ENCODE data around the gene FHAD1. TPM values are rescaled to one million over a fixed set of nuclear protein-coding genes. Genes with fewer than 3 reads are reported as not detected.
A peak's percentile ranks its signal among the peaks of the same experiment; 100 is the strongest.

The FHAD1 gene
- total RNA-seq, 2 donors from 2014 or later, result not detected

GRCh38 chr1:15279576-15280230, 32.7 kb downstream of the FHAD1 start:
- Mint-ChIP-seq H3K27me3 (peaks cover 59% of the 10 kb centered on the region), H3K4me1 (peaks cover 3% of the 10 kb centered on the region), H3K4me3 (no peak overlapping the region), H3K27ac (no peak overlapping the region), H3K36me3 (ENCODE audit: low read depth) (peaks cover 3% of the 10 kb centered on the region)
- H3K9me3 ChIP-seq (ENCODE audit: control insufficient read depth, low read length, poor library complexity, severe bottlenecking), result no peaks in the 10 kb centered on the region
- ATAC-seq, result no peak
- no peak for DNase-seq

DNA sequence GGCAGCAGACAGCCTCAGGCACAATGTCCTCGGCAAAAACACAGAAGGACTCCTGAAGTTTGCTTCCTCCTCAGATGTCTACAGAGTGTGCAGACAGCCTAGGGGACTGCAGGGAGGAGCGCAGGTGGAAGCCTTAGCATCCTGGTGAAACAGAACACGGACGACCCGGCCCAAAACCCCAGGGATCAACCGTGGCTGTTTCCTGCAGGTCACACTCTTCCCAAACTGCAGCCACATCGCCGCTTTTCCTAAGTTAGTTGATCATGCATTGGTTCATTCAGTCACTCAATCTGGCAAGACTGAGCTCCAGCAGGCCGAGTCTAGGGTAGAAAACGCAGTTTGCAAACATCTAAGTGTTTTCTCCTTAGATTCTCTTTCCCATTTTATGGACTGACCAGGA, 33.4 kb downstream of the FHAD1 start:
- H3K27ac Mint-ChIP-seq, result no peak overlapping the region
- DNase-seq (no peak), ATAC-seq (no peak)
- H3K4me3 Mint-ChIP-seq, result no peak overlapping the region
- peaks cover 2% of the 10 kb centered on the region for H3K4me1 Mint-ChIP-seq
- H3K9me3 ChIP-seq (ENCODE audit: control insufficient read depth, low read length, poor library complexity, severe bottlenecking), result no peaks in the 10 kb centered on the region
- H3K36me3 Mint-ChIP-seq (ENCODE audit: low read depth), result peaks cover 2% of the 10 kb centered on the region
- peaks cover 54% of the 10 kb centered on the region for H3K27me3 Mint-ChIP-seq

- no peaks in the 10 kb centered on the region for H3K9me3 ChIP-seq (ENCODE audit: control insufficient read depth, low read length, poor library complexity, severe bottlenecking)
- no peak overlapping the region for H3K27ac Mint-ChIP-seq
- ATAC-seq, result no peak
- H3K4me3 Mint-ChIP-seq, result no peak overlapping the region
- H3K4me1 Mint-ChIP-seq, result no peaks in the 10 kb centered on the region
- peaks cover 41% of the 10 kb centered on the region for H3K27me3 Mint-ChIP-seq
- DNase-seq, result no peak
- no peaks in the 10 kb centered on the region for H3K36me3 Mint-ChIP-seq (ENCODE audit: low read depth)
Observed at GRCh38 chr1:15282038-15282437, 35.0 kb downstream of the FHAD1 start.

DNA sequence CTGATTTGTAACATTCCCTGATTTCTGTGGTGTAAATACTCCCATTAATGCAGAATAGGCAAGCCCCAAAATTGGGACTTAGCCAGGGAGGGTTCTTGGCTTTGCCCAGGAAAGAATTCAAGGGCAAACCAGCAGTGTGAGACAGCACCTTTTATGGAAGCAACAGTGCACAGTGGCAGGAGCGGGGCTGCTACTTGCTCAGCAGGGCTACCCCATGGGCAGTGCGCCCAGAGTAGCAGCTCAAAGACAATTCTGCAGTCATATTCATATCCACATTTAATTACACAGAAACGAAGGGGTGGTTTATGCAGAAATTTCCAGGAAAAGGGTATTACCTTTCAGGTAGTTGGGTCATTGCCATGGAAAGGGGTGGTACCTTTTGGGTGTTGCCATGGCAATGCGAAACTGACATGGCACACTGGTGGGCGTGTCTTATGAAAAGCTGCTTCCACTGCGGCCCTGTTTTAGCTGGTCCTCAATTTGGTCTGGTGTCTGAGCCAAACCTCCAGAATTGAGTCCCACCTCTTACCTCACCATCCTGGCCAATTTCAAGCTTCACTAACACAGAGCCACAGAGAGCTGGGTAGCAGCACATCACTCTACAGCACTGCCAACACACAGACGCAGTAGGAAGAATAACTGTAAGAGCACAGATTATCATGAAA, 35.9 kb downstream of the FHAD1 start:
- no peak for ATAC-seq

GRCh38 chr1:15283526-15283925, 36.5 kb downstream of the FHAD1 start:
- H3K27ac Mint-ChIP-seq, result peak overlapping the region; percentile 3
- ATAC-seq (no peak), DNase-seq (no peak)
- H3K9me3 ChIP-seq (ENCODE audit: control insufficient read depth, low read length, poor library complexity, severe bottlenecking), result no peaks in the 10 kb centered on the region
- H3K27me3 Mint-ChIP-seq, result peaks cover 35% of the 10 kb centered on the region
- H3K4me1 Mint-ChIP-seq, result no peaks in the 10 kb centered on the region
- H3K36me3 Mint-ChIP-seq (ENCODE audit: low read depth), result no peaks in the 10 kb centered on the region
- H3K4me3 Mint-ChIP-seq, result no peak overlapping the region

More for the DNA sequence above, 35.9 kb downstream of the FHAD1 start:
- Mint-ChIP-seq H3K27me3 (peaks cover 35% of the 10 kb centered on the region), H3K36me3 (ENCODE audit: low read depth) (no peaks in the 10 kb centered on the region), H3K27ac (no peak overlapping the region), H3K4me1 (no peaks in the 10 kb centered on the region), H3K4me3 (no peak overlapping the region)
- H3K9me3 ChIP-seq (ENCODE audit: control insufficient read depth, low read length, poor library complexity, severe bottlenecking), result no peaks in the 10 kb centered on the region
- no peak for DNase-seq

DNA sequence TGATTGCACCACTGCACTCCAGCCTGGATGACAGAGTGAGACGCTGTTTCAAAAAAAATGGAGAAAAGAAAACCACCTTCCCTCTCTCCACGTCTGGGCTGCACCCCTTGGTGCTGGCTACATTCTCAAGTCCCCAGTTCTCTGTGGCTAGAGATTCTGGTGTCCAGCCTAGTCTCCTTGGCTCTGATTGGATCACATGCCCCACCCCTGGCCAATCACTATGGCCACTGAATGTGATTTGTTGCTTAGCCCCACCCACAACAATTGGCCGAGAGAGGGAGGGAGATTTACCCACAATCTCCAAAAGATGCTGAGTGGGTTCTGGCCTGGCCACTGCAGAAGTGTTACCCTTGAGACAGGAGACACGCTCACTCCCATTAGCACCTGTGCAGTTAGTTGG, 39.4 kb downstream of the FHAD1 start:
- peaks cover 3% of the 10 kb centered on the region for H3K4me1 Mint-ChIP-seq
- peaks cover 34% of the 10 kb centered on the region for H3K27me3 Mint-ChIP-seq
- H3K36me3 Mint-ChIP-seq (ENCODE audit: low read depth), result peaks cover 3% of the 10 kb centered on the region
- no peaks in the 10 kb centered on the region for H3K9me3 ChIP-seq (ENCODE audit: control insufficient read depth, low read length, poor library complexity, severe bottlenecking)
- DNase-seq (no peak), ATAC-seq (no peak)
- H3K27ac Mint-ChIP-seq, result no peak overlapping the region
- no peak overlapping the region for H3K4me3 Mint-ChIP-seq

- no peaks in the 10 kb centered on the region for H3K9me3 ChIP-seq (ENCODE audit: control insufficient read depth, low read length, poor library complexity, severe bottlenecking)
- Mint-ChIP-seq H3K36me3 (ENCODE audit: low read depth) (peaks cover 3% of the 10 kb centered on the region), H3K4me3 (no peak overlapping the region), H3K4me1 (peaks cover 3% of the 10 kb centered on the region), H3K27me3 (peaks cover 29% of the 10 kb centered on the region), H3K27ac (no peak overlapping the region)
- DNase-seq, result no peak
- ATAC-seq, result no peak
Observed at GRCh38 chr1:15287035-15287979, 40.3 kb downstream of the FHAD1 start.

DNA sequence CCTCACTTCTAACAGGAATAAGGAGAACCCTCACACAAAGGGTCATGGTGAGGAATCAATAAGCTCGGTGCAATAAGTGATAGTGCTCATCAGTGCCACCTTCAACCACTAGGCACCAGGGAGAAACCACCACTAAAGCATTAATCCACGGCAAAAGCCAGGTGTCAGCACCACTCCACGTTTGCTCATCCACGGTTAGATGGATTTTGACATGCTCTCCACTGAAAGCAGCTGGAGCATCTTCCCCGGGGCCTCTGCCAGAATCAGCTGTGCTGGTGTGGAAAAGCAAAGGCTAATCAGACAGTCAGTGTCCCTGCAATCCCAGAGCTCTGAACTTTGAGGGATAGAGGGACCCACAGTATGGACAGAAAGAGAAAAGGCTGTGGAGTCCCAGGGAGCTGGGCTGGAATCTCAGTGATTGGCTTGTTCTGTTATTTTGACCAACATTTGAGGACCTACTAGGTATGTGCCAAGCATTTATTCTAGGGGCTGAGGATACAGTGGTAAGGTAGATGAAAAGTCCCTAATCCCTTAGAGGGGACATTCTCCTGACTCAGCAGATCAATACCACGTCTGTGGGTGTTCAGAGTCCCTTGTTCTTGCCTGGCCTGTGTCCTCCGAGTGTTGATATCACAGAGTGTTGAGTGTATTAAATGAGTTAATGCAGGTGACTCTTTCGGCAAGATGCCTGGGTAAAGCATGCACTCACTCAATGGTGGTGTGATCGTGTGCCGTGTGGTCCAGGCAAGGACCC, 41.3 kb downstream of the FHAD1 start:
- no peak overlapping the region for H3K27ac Mint-ChIP-seq
- peaks cover 3% of the 10 kb centered on the region for H3K36me3 Mint-ChIP-seq (ENCODE audit: low read depth)
- H3K4me1 Mint-ChIP-seq, result peaks cover 3% of the 10 kb centered on the region
- H3K9me3 ChIP-seq (ENCODE audit: control insufficient read depth, low read length, poor library complexity, severe bottlenecking), result no peaks in the 10 kb centered on the region
- no peak overlapping the region for H3K4me3 Mint-ChIP-seq
- no peak for DNase-seq
- ATAC-seq, result no peak
- H3K27me3 Mint-ChIP-seq, result peaks cover 25% of the 10 kb centered on the region

DNA sequence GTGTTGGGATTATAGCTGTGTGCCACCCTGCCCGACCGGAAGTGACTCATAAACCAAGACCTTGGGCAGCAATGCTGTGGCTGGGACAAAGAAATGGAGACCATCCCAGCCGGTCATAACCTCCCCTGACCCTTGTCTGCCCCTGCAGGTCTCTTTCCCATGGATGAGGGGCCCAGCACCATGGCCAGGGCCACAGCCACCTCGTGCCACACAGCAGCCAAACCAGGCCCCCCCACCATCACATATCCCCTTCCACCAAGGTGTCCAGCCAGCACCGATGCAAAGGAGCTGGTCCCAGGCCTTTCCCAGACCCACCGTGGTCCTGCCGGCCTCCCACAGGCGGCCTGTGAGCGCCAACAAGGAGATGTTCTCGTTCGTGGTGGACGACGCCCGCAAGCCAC, 42.2 kb downstream of the FHAD1 start:
- ATAC-seq (no peak), DNase-seq (no peak)
- no peaks in the 10 kb centered on the region for H3K9me3 ChIP-seq (ENCODE audit: control insufficient read depth, low read length, poor library complexity, severe bottlenecking)
- no peak overlapping the region for H3K27ac Mint-ChIP-seq
- no peak overlapping the region for H3K4me3 Mint-ChIP-seq
- peaks cover 26% of the 10 kb centered on the region for H3K27me3 Mint-ChIP-seq
- peaks cover 3% of the 10 kb centered on the region for H3K36me3 Mint-ChIP-seq (ENCODE audit: low read depth)
- H3K4me1 Mint-ChIP-seq, result peaks cover 3% of the 10 kb centered on the region

GRCh38 chr1:15290382-15290781, 43.4 kb downstream of the FHAD1 start:
- peaks cover 26% of the 10 kb centered on the region for H3K27me3 Mint-ChIP-seq
- H3K27ac Mint-ChIP-seq, result peak overlapping the region; percentile 29
- H3K9me3 ChIP-seq (ENCODE audit: control insufficient read depth, low read length, poor library complexity, severe bottlenecking), result no peaks in the 10 kb centered on the region
- peaks cover 3% of the 10 kb centered on the region for H3K36me3 Mint-ChIP-seq (ENCODE audit: low read depth)
- no peak for ATAC-seq
- no peak overlapping the region for H3K4me3 Mint-ChIP-seq
- H3K4me1 Mint-ChIP-seq, result peaks cover 3% of the 10 kb centered on the region
- DNase-seq, result no peak

DNA sequence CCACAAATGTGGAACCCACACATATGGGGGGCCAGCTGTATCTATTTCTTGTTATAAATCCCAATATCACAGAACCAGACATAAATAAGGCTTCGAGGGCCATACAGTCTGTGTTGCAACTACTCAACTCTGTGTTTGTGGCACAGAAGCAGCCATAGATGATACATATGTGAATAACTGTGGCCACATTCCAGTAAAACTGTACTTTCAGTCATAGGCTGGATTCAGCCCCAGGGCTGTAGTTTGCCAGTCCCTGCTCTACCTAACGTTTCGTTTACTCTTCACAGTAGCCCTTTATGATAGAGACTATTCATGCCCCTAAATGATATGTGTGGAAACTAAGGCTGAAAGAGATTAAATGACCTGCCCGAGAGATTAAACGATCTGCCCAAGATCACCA, 48.7 kb downstream of the FHAD1 start:
- Mint-ChIP-seq H3K27ac (no peak overlapping the region), H3K4me1 (peaks cover 7% of the 10 kb centered on the region), H3K4me3 (no peak overlapping the region), H3K36me3 (ENCODE audit: low read depth) (no peaks in the 10 kb centered on the region), H3K27me3 (peaks cover 17% of the 10 kb centered on the region)
- ATAC-seq, result no peak
- no peak for DNase-seq
- H3K9me3 ChIP-seq (ENCODE audit: control insufficient read depth, low read length, poor library complexity, severe bottlenecking), result no peaks in the 10 kb centered on the region

DNA sequence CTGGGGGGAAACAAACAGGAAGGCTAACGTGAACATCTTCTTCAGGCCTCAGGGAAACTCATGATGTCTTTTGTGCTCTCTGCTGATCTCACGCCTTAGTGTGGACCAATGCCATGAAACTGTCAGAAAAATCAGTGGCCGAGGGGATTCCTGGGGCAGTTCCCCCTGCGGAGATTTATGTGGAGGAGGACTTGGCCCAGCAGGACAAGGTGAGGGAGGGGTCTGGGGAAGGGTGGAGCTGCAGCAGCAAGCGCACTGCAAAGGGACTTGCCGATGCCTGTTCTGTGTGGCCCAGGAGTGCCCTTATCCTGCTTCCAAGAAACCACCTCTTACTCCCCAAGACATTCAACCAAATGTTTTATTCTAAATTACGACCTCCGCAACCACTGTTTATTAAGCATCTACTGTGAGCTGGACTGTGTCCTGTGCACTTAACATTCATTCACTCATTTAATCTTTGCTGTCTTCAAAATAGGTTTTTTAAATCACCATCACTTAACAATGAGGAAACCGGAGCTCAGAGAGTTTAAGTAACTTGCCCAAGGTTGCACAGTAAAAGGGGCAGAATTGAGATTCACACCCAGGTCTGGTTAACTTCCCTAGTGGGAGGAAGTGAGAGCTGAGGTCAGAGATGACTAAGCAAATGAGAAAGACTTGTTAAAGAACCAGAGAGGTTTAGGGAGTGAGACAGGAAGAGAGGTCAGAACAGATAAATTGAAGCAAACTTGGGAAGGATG, 49.7 kb downstream of the FHAD1 start:
- H3K9me3 ChIP-seq (ENCODE audit: control insufficient read depth, low read length, poor library complexity, severe bottlenecking), result no peaks in the 10 kb centered on the region
- peaks cover 7% of the 10 kb centered on the region for H3K4me1 Mint-ChIP-seq
- DNase-seq, result no peak
- no peak overlapping the region for H3K4me3 Mint-ChIP-seq
- no peak overlapping the region for H3K27ac Mint-ChIP-seq
- H3K27me3 Mint-ChIP-seq, result peaks cover 16% of the 10 kb centered on the region
- H3K36me3 Mint-ChIP-seq (ENCODE audit: low read depth), result no peaks in the 10 kb centered on the region
- no peak for ATAC-seq
